Fibroblast of gingiva (primary cell): ENCODE results near the gene NFIA.

Source experiments
- DNase-seq: peaks from one replicate; pipeline ENCODE4 v3.0.0-alpha.2; 2011; ENCODE audit warnings: low read depth

Gene NFIA

DNA sequence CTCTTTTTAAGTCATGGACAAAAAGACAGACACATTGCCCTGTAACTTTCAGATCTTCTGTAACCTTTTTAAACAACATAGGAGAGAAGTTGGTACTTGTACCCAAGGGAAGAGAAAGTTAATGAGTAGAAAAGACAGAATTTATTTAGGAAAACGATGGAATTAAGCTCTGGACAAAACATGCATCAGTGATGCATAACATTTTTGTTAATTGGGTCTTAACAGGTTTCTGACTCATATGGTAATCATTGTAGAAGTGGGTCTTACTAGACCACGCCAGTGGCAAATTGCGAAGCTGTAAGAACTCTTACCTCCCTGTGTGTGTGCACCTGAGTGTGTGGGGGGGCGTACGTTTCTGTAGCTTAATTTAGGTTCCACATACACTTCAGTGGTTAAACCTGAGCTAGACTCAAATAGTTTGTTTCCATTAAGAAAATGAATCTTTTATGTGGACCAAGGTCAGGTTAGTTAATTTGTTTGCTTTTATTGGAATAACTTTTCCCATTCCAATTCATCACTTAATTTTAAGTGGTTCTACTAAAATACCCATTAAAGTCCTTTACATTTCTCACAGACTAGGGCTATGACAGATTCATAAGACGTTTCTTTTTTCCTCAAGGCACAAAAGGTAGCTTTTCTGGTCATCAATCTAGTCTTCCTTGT lies 48.1 kb downstream of the NFIA start:
- DNase-seq: no peak

DNA sequence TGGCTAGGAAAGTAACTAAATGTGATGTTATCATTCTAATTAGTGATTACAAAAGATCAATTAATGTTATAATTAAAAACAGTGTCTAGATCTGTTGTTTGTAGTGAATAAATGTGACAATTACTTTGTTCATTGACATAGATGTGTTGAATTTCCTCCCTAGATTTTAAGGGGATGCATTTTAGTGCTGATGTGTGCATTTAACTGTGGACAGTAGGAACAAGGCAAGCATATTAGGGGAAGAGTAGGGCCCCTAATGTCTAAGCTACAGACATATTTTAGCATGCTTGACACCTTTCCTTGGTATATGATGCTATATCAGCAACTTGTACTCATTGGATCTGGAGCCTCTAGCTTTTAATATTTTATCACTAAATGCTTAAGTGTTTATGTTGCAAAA lies 48.9 kb downstream of the NFIA start:
- no peak for DNase-seq

DNA sequence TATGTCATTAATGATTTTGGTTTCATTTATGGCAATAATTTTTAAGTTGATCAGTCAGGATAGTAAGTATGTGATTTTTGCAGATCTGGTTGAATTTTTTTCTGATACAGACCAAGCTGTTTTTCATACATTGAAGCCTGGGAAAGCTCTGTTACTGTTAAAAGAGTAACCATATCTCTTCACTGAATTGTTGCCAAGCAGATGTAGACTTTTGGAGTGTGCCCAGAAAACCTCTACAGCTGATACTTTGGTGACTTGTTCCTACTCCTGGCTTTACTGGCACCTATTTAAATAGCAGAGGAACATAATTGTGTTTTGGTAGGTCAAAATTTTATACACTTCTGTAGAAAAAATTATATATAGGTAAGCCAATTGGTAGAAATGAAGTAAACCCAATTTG lies 49.4 kb downstream of the NFIA start:
- DNase-seq: peak; percentile 47

DNA sequence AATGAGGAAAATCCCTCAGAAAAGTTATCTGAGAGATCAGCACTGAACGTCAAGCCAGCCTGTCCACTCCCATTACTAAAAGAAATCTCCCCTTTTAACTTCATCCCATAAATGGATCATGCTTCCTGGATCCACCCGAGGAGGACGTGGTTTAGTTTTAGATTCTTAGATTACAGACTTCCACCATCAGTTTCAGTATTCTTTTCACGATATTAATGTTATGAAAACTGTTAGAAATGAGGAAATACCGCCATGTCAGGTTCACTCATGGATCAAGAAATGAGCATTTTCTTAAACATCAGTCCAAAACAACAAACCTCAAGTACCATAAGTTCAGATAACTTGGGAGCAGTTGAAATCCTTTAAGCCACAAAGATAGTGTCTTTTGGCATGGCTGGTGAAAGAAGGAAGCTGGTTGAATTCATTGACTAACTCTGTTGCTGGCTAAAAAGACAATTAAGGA lies 49.8 kb downstream of the NFIA start:
- DNase-seq: no peak

DNA sequence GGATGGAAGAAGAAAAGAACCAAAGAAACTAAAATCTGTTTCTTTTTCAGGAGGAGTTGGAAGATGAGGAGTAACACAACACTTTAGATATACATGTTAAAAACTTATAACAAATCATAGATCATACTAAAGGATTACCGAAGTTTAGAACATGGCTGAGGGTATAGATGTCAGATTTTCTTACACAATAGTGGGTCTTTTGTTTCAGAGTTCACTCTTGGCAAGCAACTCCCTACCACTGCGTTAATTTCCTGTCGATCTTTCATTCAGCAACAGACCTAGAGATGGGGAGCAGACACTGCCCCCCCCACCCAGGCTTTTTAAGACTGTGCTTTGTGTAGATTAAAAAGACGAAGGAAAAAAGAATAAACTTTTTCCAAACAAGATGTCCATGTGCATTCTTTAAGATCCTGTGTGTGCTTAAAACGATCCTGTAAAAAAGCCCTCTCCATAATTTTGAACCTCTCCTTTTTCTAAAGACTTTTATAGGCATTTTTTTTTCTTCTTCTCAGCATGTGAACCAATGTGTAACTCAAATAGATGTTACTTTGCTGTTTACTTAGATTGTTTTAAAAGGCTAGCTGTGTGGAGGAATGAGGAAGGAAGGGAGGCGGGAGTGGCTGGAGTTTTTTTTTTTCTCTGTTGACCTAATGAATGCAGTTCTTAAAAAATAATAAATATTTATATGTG lies 50.4 kb downstream of the NFIA start:
- no peak for DNase-seq

DNA sequence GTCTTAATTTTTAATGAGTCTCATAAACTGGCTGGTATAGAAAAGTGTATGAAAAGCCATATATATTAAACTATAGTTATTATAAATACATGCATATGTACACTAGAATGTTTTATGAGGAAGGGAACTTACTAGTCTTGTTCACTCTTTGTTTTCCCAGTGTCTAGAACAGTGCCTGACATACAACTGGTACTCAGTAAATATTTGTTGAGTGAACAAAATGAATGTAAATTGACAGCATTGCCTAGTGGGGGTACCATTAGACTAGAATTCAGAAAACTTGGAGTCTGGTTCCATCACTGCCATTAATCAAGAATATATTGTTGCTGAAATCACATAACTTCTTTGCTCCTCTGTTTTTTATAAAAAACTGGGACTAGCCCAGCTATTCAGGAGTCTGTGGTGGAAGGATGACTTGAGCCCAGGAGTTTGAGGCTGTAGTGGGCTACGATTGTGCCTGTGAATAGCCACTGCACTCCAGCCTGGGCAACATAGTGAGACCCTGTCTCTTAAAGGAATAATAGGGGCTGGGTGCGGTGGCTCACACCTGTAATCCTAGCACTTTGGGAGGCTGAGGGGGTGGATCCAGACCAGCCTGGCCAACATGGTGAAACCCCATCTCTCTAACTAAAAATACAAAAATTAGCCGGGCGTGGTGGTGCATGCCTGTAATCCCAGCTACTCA lies 51.1 kb downstream of the NFIA start:
- no peak for DNase-seq

DNA sequence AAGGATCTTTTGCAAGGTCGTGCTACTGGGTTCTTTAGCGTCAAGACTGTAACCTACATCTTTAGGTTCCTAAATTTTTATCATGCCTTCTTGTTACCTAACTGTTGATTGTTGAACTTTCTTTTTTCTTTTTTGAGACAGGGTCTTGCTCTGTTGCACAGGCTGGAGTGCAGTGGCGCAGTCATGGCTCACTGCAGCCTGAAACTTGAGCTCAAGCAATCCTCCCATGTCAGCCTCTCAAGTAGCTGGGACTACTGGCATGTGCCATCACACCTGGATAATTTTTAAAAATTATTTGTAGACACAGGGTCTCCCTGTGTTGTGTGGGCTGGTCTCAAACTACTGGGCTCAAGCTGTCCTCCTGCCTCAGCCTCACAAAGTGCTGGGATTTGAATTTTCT lies 52.9 kb downstream of the NFIA start:
- DNase-seq: no peak

DNA sequence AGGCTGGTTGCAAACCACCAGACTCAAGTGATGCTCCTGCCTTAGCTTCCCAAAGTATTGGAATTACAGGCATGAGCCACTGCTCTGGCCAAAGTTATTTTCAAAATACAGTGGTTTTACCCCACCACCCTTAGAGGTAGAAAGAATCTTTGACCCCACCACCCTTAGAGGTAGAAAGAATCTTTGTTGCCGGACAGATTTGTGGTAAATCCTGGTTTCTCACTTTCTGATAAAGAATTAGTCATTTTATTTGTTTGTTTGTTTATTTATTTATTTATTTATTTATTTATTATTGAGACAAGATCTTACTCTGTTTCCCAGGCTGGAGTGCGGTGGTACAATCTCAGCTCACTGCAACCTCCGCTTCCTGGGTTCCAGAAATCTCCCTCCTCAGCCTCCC lies 55.9 kb downstream of the NFIA start:
- DNase-seq: no peak

DNA sequence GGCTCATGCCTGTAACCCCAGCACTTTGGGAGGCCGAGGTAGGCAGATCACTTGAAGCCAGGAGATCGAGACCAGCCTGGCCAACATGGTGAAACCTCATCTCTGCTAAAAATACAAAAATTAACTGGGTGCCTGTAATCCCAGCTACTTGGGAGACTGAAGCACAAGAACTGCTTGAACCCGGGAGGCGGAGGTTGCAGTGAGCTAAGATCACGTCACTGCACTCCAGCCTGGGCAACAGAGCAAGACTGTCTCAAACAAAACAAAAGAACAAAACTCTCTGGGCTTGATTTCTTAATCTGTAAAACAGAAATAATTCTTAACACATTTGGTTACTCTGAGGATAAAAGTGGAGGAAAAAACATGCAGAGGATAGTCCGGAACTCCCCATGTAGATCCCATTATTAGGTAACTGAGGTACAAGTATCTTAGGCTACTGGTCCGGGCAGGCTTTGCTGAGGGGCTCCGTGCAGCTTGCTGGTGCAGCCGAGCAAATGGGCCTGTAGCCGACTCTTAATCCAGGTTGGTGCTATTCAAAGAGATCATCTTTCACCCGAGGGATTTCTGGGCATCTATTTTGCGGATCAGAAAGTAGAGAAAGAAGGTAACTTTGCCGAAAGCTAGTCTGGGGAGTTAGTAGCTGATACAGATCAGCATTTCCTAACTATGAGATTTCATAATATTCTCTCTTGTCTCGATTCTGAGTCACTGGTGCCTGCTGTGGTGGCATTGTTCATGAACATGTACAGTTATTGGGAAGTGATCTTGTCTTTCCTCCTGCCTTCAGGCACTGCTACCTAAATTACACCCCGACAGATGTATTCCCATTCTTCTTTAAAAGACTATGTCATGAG lies 56.8 kb downstream of the NFIA start:
- DNase-seq: peak; percentile 65

DNA sequence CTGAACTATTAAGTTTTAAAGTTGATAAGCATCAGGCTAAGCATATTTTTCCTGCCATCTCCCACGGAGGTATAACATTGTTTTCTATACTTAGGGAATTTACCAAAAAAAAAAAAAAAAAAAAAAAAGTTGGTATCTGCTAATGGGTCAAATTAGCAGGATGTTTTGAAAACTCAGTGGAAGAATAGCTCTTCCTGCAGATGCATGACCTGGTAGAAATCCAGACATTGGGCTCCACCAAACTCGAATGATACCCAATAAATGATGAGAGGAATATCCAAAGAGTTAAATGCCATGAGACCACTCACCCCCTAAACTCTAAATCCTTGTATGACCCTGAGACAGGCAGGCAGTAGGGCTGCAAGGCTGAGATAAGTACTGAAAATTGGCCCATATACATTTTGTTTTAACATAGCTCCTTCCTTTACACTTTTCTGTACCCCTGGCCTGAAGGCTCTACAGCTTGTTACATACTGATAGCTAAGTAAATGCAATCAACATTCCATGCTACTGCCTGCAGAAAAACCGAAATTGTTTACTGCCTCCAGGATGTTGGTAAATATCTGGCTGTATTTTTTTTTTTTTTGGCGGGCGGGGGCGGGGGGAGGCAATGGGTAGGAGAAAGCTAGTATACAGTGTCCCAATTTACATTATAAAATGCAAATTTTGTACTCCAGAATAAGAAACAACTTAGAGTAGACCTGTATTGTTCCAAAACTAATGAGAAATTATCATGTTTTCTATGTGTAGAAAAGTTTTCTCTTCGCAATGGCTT lies 57.6 kb downstream of the NFIA start:
- no peak for DNase-seq

DNA sequence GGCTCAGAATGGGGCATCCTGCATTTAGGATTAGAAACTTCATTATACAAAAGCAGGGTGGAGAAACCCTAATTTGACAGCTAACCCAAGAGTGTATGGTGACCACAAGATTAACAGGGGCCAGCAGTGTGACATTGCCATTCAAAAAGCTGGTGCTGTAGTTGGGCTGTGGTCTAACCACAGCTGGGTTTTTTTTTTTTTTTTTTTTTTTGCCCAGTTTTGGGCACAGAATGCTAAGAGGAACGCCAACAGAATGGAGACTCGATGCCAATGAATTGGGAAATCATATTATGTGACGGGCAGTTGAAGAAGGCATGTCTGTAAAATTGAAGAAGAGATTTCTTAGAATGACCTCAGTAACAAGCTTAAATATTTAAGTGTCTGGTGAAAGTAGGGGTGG lies 58.4 kb downstream of the NFIA start:
- DNase-seq: peak; percentile 66

DNA sequence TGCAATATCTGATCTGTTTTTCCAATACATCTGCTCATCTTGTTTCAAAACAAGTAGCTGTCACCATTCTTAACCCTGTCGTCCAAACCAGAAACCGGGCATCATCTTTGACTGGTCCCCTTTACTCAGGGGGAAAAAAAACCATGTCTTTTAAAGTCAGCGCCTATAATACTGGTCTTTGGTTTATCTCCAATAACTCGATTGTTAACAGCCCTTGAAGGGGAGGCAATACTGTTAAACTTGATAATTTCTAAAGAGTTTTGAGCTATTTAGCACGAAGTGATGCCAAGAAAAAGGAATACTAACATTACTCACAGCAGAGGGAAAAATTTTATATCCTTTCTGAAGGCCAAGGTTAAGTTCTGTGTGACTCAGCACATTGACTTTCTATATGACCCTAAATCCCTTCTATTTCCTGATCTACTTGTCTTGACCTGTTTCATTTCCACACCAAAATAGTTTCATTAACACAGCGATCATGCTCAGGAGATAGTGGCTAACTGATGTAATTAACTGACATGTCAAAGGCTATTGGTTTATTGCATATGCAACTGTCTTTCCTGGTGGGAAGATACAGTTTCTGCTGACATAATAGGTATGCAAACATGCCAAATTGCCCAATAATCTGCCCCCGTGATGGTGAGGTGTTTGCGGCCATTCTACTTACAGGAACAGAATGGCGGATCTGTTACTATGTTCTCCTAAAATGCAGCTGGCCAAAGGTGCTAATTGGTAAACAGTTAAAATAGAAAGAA lies 59.1 kb downstream of the NFIA start:
- peak; percentile 46 for DNase-seq

DNA sequence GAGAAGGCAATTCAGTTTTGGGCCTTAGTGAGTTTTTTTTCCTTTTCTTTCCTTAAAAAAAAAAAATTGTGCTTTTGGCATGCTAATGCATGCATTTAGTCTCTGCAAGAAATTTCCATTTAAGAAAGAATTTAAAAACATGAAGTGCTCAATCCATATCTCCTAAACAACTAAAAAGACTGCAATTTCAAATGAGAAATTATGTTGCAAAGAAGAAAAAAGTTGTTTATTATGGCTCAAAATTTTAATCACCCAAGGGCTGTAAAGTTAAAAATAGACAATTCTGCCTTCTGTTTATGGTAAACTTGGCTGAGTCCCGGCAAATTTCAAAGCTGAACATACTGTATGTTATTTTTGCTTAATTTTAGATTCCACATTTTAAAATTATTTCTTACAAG lies 59.7 kb downstream of the NFIA start:
- no peak for DNase-seq

DNA sequence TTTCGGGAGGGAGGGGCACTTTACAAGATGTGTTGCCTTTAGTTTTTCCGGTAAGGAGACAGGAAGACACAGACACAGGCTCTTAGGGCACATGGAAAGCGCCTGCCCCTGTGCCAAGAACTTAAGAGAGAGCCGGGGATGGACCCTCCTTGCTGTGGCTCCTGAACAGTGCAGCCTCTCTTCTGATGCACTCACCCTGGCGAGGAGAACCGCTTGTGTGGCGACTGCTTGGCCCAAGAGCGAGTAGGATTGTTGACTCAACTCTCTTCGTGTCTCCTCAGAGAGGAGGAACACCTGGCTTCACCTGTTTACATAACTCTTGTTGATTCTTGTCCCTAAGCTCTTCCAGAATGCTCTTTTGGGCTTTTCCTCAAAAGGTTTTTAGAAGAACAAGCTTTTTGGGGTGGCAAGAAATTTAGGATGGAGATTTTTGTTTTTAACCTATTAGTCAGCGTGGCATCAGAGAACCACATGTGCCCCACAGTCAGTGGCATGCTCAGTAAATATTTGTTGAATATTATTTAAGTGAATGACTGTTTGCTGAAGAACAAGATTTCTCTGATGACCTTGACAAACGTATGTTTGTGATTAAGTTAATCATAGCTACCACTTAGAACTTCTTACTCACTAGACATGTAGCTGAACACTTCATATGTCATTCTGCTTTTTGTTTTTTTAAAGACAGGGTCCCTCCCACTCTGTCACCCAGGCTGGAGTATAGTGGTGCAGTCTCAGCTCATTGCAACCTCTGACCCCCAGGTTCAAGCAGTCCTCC lies 60.6 kb downstream of the NFIA start:
- DNase-seq: no peak

DNA sequence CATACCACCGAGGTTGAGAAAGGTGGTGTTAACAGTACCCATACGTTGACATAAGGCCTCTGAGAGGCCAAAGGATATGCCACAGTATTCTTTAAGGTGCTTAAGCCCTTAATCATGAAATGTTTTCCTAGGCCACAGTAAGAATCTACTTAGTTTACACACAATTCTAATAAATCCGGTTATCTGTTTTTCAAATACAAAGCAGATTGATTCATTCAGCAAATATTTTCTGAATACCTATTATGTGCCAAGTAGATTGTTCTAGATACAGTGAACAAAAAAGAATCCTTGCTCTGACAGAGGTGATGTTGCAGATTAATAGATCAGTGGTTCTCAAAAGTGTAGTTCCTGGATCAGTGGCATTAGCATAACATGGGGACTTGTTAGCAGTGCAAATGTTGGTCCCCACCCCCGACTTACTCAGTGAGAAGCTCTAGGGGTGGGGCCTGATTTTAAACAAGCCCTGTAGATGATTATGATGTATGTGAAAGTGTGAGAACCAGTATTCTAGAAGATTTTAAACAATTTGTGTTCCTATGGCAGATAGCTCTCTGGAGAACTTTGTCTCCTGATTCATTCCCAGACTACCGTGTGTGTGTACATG lies 61.6 kb downstream of the NFIA start:
- DNase-seq: no peak

DNA sequence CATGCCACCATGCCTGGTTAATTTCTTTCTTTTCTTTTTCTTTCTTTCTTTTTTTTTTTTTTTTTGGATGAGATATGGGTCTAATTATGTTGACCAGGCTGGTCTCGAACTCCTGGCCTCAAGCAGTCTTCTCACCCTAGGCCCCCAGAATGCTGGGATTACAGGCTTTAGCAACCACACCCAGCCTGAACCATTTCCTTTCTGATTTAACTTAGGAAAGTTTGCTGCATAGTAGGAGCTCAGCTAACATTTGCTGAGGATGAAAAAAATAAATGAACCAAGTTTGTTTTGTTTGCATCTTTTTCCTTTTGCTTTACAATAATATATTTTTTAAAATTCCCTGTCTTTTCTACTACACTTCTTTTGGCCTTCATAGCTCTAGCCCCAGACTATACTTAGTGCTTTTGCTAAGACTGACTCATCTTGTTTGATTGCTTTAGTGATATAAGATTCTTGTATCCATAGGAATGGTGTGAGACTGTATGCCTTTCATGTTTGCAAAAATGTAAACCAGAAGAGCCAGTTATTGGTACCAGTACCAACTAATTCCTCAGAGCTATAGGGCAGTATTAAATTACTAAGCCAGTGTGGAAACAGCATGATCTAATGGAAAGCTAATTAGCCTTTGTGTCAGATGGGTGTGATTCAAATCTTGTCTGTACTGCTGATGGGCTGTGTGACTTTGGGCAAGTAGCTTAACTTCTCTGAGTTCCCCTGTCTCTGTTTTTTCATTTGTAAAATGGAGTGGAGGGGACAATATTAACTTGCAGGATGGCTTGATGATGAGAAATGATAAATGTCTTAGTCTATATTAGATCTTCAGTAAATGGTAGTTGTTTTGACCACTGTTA lies 66.9 kb downstream of the NFIA start:
- DNase-seq: peak; percentile 28

DNA sequence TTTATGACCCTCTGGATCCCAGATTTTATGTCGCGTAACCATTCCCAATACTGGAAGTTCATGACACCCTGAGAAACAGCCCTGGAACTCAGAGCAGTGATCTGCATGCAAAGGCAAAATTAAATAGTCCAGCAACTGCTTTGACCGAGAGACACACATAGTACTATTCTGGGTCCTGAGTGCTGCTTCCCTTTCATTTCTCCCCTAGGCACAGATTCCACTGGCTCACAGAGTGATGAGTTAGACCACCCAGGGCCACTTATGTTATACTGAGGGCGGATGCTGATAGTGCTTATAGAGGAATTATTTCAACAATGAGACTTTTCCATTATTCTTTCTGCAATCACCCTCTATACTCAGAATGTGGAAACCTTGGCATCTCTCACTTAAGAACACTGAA lies 69.2 kb downstream of the NFIA start:
- no peak for DNase-seq

DNA sequence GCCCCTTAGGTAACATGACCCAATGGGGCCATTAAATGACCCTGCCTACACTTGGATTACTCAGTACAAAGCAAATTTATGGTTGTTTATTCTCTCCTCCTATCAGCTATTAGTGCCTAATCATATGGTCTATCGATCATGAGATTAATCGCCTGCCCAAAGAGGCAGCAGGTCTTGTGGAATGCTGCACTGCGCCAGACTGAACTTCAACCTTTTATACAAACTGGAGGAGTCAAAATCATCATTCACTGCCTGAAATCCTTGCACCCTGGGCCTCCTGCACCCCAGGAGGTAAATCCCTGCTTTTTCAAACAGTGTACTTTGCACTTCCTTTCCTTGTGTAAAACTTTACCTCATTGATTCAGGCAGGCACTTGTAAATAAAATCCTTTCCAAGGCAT lies 69.7 kb downstream of the NFIA start:
- DNase-seq: no peak
